Measurements from ENCODE around the gene SPG11. TPM values are rescaled to one million over a fixed set of nuclear protein-coding genes. Genes with fewer than 3 reads are reported as not detected.
"Not testable (repeated sequence)": the region's sequence is repeated elsewhere in the genome, so short reads cannot be mapped to it uniquely, and the experiment has no call there.

Gene SPG11
- total RNA-seq, 1 experiment from 2014 or later = 65.1 TPM

GRCh38 chr15:44568338-44568737 is 95.1 kb downstream of the SPG11 start:
- no peaks in the 10 kb centered on the region for H3K4me1 Mint-ChIP-seq (ENCODE audit: insufficient read depth, unreplicated experiment)
- no peak for TF ChIP-seq CTCF (IDR thresholded peaks at IDR 0.05; ENCODE audit: unreplicated experiment)
- no TSS peak for BruUV-seq (replicated peaks)
- no peak overlapping the region for H3K4me3 Mint-ChIP-seq (ENCODE audit: unreplicated experiment)
- no peak for DNase-seq (ENCODE audit: unreplicated experiment)
- H3K9me3 Mint-ChIP-seq (ENCODE audit: unreplicated experiment) = no peaks in the 10 kb centered on the region
- H3K27ac Mint-ChIP-seq (ENCODE audit: low read depth, unreplicated experiment) = no peak overlapping the region
- CTCF ChIA-PET = interaction anchor here (0.6 to 4.9 kb wide), 3 partner anchors 10 to 30 kb away, joined by 3 to 35 read pairs (median 10); no protein-coding TSS in a partner anchor
- POLR2A ChIA-PET = interaction anchor here (0.7 kb wide), 1 partner anchor 9 kb away, joined by 5 read pairs; no protein-coding TSS in a partner anchor
- peaks cover 87% of the 10 kb centered on the region for H3K36me3 Mint-ChIP-seq (ENCODE audit: insufficient read depth, unreplicated experiment)
- no peaks in the 10 kb centered on the region for H3K27me3 Mint-ChIP-seq (ENCODE audit: insufficient read depth, unreplicated experiment)
- intact Hi-C loops (cut with micrococcal nuclease) = no loop called here

GRCh38 chr15:44566155-44566540 is 97.3 kb downstream of the SPG11 start:
- Mint-ChIP-seq H3K9me3 (ENCODE audit: unreplicated experiment) (no peaks in the 10 kb centered on the region), H3K4me3 (ENCODE audit: unreplicated experiment) (no peak overlapping the region), H3K36me3 (ENCODE audit: insufficient read depth, unreplicated experiment) (peaks cover 87% of the 10 kb centered on the region), H3K27ac (ENCODE audit: low read depth, unreplicated experiment) (no peak overlapping the region), H3K4me1 (ENCODE audit: insufficient read depth, unreplicated experiment) (no peaks in the 10 kb centered on the region), H3K27me3 (ENCODE audit: insufficient read depth, unreplicated experiment) (no peaks in the 10 kb centered on the region)
- DNase-seq (ENCODE audit: unreplicated experiment) = no peak
- no peak for TF ChIP-seq CTCF (IDR thresholded peaks at IDR 0.05; ENCODE audit: unreplicated experiment)
- CTCF ChIA-PET = interaction anchor here (0.5 to 0.8 kb wide), 2 partner anchors 9 to 172 kb away, joined by 3 read pairs; no protein-coding TSS in a partner anchor
- intact Hi-C loops (cut with micrococcal nuclease) = no loop called here
- BruUV-seq (replicated peaks) = no TSS peak
- POLR2A ChIA-PET = no interaction called here

GRCh38 chr15:44565387-44566154 is 97.9 kb downstream of the SPG11 start:
- DNase-seq (ENCODE audit: unreplicated experiment) = no peak
- intact Hi-C loops (cut with micrococcal nuclease) = no loop called here
- POLR2A ChIA-PET = no interaction called here
- BruUV-seq (replicated peaks) = no TSS peak
- H3K27me3 Mint-ChIP-seq (ENCODE audit: insufficient read depth, unreplicated experiment) = no peaks in the 10 kb centered on the region
- H3K9me3 Mint-ChIP-seq (ENCODE audit: unreplicated experiment) = no peaks in the 10 kb centered on the region
- no peak for TF ChIP-seq CTCF (IDR thresholded peaks at IDR 0.05; ENCODE audit: unreplicated experiment)
- H3K27ac Mint-ChIP-seq (ENCODE audit: low read depth, unreplicated experiment) = no peak overlapping the region
- peaks cover 90% of the 10 kb centered on the region for H3K36me3 Mint-ChIP-seq (ENCODE audit: insufficient read depth, unreplicated experiment)
- CTCF ChIA-PET = no interaction called here
- H3K4me1 Mint-ChIP-seq (ENCODE audit: insufficient read depth, unreplicated experiment) = no peaks in the 10 kb centered on the region
- no peak overlapping the region for H3K4me3 Mint-ChIP-seq (ENCODE audit: unreplicated experiment)

- H3K36me3 Mint-ChIP-seq (ENCODE audit: insufficient read depth, unreplicated experiment) = peaks cover 99% of the 10 kb centered on the region
- ChIA-PET POLR2A (interaction anchor here (0.7 to 1.0 kb wide), 2 partner anchors 10 to 17 kb away, joined by 3 read pairs; no protein-coding TSS in a partner anchor), CTCF (interaction anchor here (1.4 kb wide), 1 partner anchor 178 kb away, joined by 4 read pairs; no protein-coding TSS in a partner anchor)
- DNase-seq (ENCODE audit: unreplicated experiment); BruUV-seq (replicated peaks); H3K4me3 Mint-ChIP-seq (ENCODE audit: unreplicated experiment); intact Hi-C loops (cut with micrococcal nuclease); H3K9me3 Mint-ChIP-seq (ENCODE audit: unreplicated experiment); H3K27ac Mint-ChIP-seq (ENCODE audit: low read depth, unreplicated experiment); H3K27me3 Mint-ChIP-seq (ENCODE audit: insufficient read depth, unreplicated experiment); H3K4me1 Mint-ChIP-seq (ENCODE audit: insufficient read depth, unreplicated experiment): not testable (repeated sequence)
Observed at GRCh38 chr15:44560926-44561325, 102.5 kb downstream of the SPG11 start.
